Activated effector memory CD4-positive, alpha-beta T cell treated with Interleukin-2 at 50 U/mL for 16 hours (primary cell): ENCODE data around the gene NRP2.

Experiments used
- DNase-seq: peaks from one replicate; pipeline ENCODE4 v3.0.0-alpha.2; 2020

Gene NRP2

DNA sequence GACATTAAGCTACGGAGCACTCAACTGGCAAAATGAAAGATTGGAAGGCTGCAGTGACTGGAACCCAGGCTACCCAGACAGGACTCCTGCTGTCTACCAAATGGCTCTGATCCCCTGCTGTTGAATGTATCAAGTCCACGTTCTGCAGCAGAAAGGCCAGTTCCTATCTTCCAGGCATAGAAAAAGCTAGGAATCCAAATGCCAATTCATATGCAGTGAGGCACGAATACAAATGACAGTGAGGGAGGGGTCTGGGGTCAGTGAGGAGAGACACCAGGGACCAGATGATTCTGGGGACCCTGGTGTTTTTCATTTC lies 5.3 kb downstream of the NRP2 start:
- DNase-seq: no peak

DNA sequence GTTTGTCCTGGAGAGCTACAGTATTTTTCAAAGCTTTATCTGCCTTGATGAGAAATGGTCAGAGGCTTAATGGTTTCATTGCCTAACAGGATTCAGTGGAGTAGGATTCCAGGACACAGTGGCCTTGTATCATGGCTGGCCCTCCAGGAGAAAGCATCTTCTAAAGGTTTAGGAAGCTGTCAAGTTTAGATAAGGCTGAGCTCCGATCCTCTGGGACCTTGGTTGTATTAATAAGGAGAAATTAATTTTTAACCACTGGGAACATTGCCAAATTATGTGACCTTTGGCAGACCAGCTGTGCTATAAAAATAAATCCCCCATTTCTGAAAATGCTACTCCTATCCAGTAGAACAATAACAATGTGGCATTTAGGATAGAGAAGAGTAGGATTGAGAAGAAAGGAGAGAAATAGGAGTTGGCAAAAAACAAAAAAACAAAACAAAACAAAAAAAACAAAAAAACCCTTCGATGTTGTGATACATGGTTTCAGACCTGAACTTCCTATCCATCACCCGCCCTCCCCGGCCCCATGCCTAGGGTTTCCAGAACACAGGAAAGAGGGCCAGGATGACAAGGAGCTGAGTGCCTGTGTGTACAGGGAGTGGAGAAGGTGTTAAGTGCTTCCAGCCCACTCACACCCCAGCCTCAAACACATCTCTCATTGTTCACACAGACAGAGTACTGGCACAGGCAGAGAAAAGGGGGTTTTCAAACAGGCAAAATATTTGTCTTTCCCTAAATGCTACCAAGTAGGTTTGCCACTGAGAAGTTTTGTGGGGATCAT lies 6.3 kb downstream of the NRP2 start:
- DNase-seq: no peak

DNA sequence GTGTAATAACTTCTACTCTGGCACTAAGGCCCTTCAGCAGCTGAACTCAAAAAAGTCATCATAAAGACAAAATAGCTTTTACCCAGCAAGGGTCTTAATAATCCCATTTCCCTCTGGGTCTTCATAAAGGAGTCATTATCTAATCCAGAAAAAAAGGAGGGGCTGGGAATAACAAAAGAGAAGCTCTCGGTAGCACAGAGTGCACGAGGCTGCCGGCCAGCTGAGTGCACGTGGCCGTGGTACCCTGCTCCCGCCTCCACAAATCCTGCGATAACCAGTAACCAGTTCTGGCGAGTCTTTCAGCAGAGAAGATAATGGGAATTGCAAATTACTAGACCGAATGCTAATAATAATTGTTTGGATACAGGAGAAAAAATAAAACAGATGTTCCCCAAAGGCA lies 7.5 kb downstream of the NRP2 start:
- DNase-seq: no peak

DNA sequence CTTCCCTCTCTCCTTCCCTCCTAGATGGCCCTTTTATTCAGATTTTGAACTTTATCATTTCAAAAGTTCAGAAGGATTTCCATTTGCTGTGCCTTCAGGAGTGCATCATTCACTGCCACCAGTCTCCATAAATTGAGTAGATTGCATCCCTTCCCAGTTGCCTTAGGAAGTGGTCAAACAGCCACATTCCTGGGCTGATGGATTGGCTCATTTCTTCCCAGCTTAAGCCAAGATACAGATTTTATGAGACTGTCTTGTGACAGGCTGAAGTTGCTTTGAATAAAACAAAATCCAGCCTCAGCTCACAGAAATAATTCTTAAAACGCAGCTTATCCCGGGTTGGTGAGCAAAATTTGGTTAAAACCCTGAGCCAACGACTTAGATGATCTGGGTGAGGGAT lies 9.8 kb downstream of the NRP2 start:
- DNase-seq: no peak

DNA sequence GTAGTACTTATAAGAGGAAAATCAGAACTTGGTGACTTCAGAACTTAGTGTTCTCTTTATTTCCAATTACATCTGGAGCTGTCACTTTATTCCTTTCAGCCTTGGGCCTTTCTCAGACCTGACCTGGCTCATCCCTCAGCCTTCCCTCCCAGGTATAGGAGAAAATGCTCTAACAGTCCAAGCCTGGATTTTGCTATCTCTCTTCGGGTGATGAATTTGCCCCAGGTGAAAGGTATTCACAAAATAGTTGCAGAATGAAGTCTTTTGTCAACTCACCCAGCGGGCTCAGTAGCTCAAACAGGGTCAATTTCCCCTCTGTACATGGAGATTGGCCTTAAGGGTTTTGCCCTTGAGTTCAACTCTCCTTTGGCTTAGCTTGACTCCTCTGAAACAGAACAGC lies 12.0 kb downstream of the NRP2 start:
- no peak for DNase-seq

DNA sequence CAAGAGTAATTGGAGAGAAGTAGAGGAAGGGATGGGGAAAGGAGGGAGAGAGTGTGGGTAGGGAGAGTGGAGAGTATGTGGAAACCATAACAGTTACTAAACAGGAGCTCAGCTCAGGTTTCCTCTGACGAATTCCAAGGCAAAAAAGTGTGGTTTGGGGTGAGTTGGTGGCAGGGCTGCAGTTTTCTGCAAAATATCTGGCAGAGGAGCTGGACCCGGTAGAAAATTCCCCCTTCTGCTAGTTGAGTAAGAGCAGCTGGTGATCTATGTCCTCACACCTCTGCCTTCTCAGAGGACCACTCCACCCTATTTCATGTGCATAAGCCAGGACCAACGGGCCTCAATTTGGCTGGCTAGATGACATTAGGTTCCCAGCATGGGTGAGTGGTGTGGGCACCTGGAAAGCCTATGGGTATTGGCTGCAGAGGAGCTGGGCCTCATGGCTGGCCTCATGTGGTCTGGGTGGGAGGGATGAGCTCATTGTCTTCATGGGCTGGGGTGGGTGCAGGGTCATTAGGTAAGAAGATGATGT lies 13.2 kb downstream of the NRP2 start:
- no peak for DNase-seq

DNA sequence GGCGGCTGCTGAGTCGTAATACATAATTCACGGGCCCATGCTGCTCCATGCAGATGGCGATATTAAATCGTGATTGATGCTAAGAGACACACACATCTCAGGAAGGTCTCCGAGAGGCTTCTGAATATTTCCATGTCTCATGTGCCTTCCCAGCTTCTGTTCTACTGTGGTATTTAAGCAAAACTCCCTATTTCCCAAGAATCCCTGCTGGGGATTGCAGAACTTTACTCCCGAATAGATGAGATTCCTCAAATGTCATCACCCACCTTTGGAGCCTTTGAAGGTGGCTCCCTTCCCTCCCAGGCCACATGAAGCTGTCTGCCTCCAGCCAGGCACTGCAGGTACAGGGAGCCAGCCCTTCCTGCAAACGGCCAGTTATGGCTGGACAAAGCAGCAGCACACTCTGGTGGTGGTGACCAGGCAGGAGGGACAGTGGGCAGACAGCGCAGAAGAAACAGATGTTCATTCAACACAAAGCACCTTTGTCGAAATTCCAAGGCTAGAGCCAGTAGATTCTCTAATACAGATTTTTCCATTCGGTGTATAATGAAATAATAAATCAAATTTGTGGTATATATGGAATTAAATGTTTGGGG lies 14.1 kb downstream of the NRP2 start:
- no peak for DNase-seq

DNA sequence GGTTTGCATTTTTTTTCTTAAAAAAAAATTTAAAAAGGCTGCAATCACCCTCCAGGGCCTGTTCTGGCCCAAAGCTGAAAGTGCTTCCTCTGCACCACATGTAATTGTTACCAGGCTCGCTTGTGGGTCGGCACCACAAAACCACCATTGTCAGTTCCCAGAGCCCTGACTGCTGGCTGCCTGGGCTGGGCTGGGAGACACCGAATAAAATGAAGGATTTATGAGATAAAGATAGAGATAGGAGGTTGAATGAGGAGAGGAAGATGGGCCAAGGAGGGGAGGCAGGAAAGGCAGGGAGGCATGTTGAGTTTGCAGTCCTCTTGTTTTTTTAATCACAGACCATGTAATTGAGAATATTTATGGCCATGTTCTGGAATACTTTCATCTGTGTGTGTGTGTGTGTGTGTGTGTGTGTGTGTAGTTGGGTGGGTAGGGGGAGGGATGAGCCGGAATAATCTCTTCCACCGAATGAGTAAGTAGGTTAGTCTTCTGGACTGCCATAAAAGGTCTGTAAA lies 14.7 kb downstream of the NRP2 start:
- DNase-seq: no peak

DNA sequence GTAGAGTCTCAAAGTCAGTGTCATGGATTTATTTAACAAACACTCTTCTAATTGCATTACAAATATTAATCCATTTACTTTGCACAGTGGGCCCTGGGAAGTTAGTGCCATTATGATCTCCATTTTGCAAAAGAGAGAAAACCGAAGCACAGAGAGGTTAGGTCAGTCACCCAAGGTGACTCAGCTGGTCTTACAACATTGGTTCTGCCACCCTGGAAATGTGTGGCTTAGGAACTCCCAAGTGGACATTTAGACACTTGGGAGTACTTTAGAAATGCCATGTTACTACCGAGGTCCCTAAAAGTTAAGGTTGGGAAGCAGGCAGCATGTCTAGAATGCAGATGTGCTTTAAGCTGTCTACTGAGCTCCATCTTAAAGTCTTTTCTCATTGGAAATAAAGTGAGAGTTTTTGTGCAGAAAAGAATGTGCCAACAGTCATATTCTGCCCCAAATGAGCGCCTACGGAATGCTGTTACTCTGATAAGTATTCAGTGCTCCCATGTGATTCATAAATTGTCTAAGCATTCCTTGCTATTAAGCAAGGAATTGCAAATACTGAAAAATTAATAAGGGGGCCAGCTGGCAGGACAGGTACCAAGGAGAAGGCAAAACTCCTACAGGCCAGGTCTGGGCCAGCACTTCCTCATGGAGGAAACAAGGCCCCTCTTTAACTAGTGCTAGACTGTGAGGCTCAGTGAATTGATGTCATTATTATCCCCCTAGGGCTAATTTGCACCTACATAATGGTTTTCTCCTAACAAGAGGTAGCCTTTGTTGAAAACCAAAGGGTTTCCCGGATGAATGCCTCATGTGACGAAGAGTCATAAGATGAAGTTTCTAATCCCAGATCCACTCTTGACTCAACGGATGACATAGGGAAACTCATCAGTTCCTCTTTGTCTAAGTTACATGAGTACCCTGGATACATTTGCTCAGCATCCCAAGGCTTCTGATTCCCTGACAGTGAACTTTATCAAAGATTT lies 16.3 kb downstream of the NRP2 start:
- no peak for DNase-seq

DNA sequence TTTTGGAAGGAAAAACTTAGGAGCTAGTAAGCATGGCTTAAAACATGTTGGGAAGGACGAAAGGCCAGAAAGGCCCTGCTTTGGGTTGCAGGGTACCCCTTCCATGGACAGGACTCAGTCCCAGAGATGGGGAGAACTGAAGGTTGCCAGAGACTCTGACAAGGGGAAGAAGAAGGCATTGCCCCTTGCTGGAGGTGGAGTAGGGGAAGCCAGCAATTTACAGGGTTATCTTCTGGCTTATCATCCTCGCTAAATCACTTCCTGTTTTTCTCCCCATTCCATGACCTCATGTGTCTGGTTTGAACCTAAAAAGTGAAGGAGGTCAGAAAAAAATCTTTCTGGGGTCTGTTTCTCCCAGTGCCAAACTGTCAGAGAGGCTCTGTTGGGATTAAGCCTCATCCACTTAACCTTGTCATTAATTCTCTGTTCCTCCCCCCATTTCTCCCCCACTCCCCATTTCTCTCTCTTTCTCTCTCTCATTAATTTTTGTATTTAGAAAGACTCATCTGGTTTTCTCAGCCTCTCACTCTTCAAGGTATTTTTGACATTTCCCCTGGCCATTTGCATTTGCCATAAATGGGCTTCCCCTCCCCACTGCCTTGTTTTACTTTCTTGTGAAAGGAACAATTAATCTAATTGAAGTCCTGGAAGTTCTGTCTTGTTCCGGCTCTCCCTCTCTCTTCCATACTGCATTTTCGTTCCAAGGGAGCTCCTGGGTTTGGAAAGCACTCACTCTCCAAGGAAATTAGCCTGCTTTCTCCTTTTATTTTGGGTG lies 17.4 kb downstream of the NRP2 start:
- DNase-seq: no peak

DNA sequence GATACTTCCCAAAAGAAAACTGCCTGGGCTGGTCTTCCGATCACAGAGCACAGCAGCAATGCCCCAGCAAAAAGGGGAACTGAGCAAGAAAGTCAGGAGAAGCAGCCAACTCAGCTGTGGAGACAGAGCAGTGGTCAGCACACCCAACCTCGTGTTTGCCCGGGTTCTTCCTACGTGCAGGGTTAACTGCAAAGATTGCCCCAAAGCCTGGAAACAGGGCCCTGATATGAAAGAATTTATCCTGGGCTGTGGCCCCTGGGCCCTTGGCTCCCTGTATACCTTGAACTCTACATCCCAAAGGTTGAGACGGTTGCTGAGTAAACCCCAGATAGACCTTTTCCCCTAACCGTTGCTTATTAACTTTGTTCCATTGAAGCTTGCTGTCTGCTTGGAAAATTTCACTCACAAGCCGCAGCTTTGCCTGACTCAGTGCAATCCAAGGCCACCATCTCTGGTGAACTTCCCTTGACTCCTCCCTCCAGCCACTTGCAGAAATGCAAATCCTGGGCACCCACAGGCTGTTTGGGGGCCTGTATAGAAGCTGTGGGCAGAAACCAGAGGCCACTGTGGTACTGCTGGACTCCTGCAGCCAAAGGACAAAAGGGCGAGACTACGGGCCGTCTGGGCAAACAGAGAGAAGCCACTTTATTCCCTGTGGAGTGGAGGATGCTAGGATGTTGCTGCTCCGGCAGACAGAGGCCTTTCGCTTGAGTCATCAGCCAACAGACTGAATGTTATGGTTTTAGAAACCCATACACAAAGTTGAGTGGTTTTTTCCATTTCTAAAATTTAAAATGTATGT lies 18.2 kb downstream of the NRP2 start:
- no peak for DNase-seq

DNA sequence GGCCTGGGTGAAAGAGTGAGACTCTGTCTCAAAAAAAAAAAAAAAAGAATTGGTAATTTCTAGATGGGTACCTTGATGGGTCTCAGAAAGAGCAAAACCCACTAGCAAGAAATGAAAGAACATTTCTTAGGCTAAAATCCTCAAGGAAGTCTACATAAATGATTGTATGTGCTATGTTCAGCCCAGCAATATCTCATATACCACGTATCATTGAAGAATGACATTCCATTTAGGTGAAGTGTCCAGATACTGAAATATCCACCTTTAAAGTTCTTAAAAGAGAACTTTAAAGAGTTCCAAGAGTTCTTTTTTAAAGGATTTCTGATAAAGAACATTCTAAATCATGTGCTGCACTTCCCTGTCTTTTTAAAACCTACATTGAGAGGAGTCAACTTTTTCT lies 19.2 kb downstream of the NRP2 start:
- DNase-seq: no peak

DNA sequence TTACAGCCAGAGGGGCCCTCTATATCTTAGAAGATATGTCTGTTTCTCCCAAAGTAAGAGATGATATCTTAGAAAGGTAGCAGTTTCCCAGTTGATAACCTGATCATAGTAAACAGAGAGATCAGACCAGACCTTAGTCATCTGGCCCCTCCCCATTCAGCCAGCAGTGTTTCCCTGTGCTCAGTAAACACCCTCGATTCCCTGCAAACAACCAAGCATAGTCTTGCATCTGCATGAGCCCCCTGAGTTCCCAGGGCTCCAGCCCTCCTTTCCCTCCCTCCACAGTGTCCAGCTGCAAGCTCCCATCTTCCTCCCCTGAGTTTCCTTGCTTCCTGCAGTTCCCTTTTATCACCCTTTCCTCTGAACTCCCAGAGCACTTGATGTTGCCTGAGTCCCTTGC lies 20.3 kb downstream of the NRP2 start:
- DNase-seq: no peak

DNA sequence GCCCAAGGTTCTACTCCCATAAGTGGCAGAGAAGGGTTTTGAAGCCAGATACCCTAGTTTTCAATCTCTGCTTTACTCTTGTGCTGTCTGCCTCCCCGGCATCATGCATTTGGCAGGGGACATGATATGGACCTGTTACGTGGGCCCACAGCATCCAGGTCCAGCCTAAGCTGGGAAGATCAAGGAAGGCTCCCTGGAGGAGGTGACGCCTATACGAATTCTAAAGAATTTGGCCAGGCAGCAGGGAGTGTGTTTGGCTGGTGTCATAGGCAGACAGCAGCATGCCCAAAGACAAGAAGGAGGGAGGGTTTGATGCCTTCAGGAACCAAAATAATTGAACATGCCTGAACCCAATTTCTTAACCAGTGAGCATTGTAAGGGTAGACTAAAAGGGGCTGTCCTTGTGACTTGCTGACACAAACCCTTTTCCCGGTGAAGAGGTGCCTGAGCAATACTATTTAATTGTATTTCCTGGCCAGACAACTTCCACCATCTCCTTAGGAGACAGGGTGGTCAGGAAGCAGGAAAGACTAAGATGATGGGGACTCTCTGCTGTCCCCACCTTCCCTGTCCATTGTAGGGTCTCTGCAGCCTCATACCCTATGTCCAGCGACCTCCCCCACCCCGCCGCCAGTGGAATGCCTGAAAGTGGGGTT lies 21.3 kb downstream of the NRP2 start:
- no peak for DNase-seq

DNA sequence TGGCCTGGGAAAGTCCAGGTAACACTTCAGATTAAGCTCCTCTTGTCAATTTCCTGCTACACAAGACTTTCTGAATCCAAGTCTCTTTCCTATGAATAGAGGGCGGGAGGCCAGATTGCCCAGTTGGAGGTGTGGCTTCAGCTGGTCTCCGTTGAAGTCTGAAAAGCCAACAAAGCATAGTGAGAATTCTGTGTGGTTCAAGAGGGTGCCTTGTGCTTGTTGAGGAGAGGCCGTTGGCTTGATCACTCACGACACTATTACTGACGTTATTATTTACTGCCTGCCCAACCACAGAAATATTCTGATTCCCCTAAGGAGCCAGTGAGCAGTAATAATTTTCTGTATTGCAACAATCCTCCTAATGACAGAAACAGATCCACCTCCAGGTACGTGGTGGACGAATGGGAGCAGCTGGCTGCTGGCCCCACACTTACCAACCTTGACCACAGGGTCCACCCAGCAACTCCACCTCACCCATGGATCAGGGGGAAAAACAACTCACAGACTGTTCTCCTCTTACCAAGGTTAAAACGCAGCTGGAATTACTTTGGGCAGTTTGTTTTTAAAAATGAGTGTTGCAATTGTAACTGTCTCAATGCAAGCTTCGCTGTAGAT lies 21.9 kb downstream of the NRP2 start:
- DNase-seq: no peak

DNA sequence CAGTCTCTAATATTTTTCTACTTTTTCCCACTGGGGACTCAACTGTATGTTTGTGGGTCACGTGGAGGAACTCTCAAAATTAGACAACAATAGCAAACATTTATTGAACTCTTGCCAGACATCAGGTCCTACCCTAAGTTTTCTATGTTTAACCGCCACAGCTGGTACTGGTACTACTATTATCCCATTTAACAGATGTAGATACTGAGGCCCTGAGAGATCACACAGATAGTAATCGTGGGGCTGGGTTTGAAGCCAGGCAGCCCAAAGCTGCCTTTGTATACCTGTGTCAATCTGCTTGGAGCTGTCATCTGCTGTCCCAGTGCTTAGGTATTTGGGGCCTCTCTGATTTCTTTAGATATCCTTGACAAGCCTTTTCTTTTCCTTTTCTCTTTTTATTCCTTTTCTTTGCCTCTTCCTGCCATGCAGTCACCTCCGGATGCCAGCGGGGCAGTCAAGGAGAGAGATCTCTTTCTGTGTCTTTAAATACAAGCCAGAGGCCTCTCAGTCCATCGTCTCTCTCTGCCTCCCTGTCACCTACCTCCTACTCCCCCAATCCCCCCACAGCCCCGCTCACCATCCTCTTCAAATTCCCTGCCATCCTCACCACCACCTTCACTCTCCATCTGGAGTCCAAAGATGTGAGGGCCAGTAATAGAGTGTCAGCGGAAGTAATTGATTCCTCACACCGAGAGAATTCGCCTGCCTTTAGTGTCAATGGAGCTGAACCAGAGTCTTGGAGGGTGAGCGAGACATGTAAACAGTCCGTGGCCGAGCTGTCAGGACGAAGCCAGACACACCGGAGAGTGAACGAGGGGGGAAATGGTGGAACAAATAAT lies 23.4 kb downstream of the NRP2 start:
- DNase-seq: no peak

DNA sequence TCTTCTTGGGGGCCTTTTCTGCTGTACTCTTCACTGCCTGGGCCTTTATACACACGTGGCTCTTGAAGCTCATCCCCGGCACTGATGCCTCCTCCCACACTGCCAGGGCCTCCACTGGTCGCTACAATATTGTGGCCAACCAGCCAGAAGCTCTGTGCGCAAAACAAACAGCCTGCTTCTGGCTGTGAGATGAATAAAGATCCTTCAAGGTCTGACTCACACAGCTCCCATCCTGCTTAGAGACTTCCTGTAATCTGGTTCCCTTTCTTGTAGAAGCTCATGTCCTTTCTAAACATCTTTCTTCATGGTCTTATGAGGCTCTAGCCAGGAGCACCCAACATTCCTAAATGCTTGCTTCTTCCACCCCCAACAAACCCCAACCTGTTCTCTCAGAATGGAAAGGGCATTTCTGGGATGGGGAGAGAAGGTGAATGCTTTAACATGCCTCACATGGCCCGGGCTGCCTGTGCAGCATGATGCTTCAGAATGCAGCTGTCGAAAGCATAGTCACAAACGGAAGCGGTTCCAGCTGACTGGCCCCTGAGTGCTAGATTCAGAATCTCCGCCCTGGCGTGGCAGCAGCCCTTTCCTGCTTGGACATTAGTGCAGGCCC lies 24.6 kb downstream of the NRP2 start:
- peak; percentile 14 for DNase-seq

DNA sequence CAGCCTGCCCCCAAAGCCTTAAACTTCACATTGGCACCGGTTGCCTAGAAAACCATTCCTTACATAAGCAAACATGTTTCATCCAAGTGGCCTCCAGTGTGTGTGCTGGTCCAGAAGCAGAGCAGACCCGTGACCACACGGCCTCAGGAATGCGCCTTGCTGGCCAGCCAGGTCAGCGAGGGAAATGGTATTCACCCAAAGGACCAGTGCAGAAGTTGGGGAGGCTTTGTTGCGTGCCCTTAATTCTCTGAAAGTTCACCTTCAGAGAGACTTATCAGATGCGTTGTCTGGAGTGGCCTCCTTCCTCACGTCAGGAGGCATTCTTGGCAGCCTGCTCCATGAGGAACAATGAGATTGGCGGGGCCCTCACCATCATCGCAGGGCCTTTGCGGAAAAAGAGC lies 25.9 kb downstream of the NRP2 start:
- no peak for DNase-seq

DNA sequence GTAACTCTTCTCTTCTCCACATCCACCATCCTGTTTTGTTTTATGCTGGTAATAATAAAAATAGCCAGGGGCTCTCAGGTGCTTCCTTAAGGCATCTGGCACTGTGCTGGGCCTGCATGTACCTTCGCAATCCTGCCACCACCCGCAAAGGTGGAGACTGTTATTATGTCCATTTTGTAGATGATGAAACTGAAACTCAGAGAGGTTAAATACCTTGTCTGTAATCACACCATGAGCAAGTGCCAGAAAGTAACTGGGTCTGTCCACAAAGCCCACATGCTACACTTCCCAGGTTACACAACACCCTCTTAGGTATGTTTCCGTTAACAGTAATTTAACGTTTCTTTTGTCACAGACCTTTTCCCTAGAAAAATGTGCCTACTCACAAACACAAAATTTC lies 27.0 kb downstream of the NRP2 start:
- DNase-seq: no peak
